Measurements from ENCODE around the gene METTL8. TPM values are rescaled to one million over a fixed set of nuclear protein-coding genes. Genes with fewer than 3 reads are reported as not detected.
"Not testable (repeated sequence)": the region's sequence is repeated elsewhere in the genome, so short reads cannot be mapped to it uniquely, and the experiment has no call there.

The METTL8 gene
- total RNA-seq, 2 donors from 2014 or later, result 11.0 to 23.1 TPM

DNA sequence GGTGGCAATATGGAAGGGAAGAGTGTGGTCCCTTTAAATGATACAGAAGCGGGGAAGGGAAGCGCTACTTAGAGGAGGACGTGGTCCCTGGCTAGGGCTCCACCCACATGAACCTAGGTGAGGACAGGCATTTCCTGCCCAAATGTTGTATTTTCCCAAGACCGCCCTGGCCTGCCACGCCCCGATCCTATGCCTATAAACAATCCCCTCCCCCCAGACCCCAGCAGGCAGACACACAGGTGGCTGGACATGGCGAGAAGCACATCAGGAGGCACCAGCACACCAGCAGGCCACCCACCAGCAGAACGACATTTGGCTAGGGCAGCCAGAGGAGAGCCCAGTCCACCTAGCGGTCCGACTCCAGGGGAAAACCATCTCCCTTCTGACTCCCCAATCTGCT lies 47.2 kb downstream of the METTL8 start:
- TF ChIP-seq, protein P1, sequence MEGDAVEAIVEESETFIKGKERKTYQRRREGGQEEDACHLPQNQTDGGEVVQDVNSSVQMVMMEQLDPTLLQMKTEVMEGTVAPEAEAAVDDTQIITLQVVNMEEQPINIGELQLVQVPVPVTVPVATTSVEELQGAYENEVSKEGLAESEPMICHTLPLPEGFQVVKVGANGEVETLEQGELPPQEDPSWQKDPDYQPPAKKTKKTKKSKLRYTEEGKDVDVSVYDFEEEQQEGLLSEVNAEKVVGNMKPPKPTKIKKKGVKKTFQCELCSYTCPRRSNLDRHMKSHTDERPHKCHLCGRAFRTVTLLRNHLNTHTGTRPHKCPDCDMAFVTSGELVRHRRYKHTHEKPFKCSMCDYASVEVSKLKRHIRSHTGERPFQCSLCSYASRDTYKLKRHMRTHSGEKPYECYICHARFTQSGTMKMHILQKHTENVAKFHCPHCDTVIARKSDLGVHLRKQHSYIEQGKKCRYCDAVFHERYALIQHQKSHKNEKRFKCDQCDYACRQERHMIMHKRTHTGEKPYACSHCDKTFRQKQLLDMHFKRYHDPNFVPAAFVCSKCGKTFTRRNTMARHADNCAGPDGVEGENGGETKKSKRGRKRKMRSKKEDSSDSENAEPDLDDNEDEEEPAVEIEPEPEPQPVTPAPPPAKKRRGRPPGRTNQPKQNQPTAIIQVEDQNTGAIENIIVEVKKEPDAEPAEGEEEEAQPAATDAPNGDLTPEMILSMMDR (IDR thresholded peaks at IDR 0.05), result no peak
- ATAC-seq (ENCODE audit: insufficient number of reproducible peaks, low FRiP score, low read depth) (no peak), DNase-seq (ENCODE audit: low spot score) (no peak)
- no peaks in the 10 kb centered on the region for H3K9me3 ChIP-seq
- no peaks in the 10 kb centered on the region for H3K27me3 ChIP-seq (replicated peaks; ENCODE audit: insufficient read depth)
- H3K27ac ChIP-seq, result no peak overlapping the region
- H3K36me3 ChIP-seq, result no peaks in the 10 kb centered on the region
- peaks cover 3 to 13% of the 10 kb centered on the region in 2 donors for H3K4me1 ChIP-seq (ENCODE audit: control insufficient read depth in 1 of 2, low read depth in 2 of 2)
- no peak overlapping the region for H3K4me3 ChIP-seq

DNA sequence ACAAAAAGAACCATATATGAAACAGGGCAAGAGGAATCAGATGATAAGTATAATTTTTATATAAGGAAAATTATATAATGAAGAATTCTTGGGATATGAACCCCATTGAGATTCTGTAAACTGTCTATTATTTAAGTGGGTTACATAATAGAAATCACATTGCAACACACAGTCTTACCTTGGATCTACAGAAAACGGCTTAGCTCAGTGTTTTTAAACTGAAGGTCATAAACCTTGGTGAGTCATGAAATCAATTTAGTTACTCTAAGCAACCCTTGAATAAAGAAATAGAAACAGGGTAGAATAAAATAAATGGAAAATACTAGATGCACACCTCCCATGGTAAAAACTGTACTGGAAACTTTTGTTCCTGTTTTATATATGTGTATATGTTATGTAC lies 50.7 kb downstream of the METTL8 start:
- no peak overlapping the region for H3K4me3 ChIP-seq
- H3K27me3 ChIP-seq (replicated peaks; ENCODE audit: insufficient read depth), result no peaks in the 10 kb centered on the region
- ATAC-seq (ENCODE audit: insufficient number of reproducible peaks, low FRiP score, low read depth) (no peak), DNase-seq (ENCODE audit: low spot score) (no peak)
- no peak overlapping the region for H3K27ac ChIP-seq
- no peaks in the 10 kb centered on the region for H3K36me3 ChIP-seq
- no peaks in the 10 kb centered on the region for H3K4me1 ChIP-seq (ENCODE audit: control insufficient read depth in 1 of 2, low read depth in 2 of 2)
- TF ChIP-seq, protein P1 (IDR thresholded peaks at IDR 0.05), result no peak
- H3K9me3 ChIP-seq, result peaks cover 9% of the 10 kb centered on the region

DNA sequence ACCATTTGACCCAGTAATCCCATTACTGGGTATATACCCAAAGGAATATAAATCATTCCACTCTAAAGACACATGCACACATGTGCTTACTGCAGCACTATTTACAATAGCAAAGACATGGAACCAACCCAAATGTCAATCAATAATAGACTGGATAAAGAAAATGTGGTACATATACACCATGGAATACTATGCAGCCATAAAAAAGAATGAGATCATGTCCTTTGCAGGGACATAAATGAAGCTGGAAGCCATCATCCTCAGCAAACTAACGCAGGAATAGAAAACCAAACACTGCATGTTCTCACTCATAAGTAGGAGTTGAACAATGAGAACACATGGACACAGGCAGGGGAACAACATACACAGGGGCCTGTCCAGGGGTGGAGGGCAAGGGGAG lies 51.6 kb downstream of the METTL8 start:
- not testable (repeated sequence) for H3K4me1 ChIP-seq (ENCODE audit: control insufficient read depth in 1 of 2, low read depth in 2 of 2); H3K9me3 ChIP-seq; H3K36me3 ChIP-seq; H3K27ac ChIP-seq; ATAC-seq (ENCODE audit: insufficient number of reproducible peaks, low FRiP score, low read depth); H3K4me3 ChIP-seq; DNase-seq (ENCODE audit: low spot score); H3K27me3 ChIP-seq (replicated peaks; ENCODE audit: insufficient read depth)

DNA sequence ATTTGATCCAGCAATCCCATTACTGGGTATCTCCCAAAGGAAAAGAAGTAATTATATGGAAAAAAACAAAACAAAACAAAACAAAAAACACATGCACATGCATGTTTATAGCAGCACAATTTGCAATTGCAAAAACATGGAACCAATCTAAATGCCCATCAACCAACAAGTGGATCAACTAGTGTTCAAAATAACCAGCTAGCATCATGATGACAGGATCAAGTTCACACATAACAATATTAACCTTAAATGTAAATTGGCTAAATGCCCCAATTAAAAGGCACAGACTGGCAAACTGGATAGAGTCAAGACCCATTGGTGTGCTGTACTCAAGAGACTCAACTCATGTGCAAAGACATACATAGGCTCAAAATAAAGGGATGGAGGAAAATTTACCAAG lies 55.9 kb downstream of the METTL8 start:
- not testable (repeated sequence) for H3K4me1 ChIP-seq (ENCODE audit: control insufficient read depth in 1 of 2, low read depth in 2 of 2); H3K36me3 ChIP-seq; DNase-seq (ENCODE audit: low spot score); H3K27me3 ChIP-seq (replicated peaks; ENCODE audit: insufficient read depth); H3K27ac ChIP-seq; H3K9me3 ChIP-seq; H3K4me3 ChIP-seq; ATAC-seq (ENCODE audit: insufficient number of reproducible peaks, low FRiP score, low read depth)

DNA sequence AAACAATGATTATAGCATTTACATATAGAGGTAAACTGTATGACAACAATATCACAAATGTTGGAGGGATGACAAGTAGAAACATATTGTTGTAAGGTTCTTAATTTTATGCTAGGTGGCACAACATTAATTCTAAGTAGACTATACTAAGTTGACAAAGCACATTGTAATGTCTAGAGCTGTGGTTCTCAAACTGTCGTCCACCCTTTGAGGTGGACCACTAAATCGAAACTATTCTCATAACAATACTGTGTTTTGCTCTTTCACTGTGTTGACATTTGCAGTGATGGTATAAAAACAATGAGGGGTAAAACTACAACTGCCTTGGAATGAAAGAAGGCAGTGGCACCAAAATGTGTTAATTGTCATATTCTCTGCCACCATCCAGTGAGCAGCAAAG lies 66.1 kb downstream of the METTL8 start:
- no peak overlapping the region for H3K4me3 ChIP-seq

DNA sequence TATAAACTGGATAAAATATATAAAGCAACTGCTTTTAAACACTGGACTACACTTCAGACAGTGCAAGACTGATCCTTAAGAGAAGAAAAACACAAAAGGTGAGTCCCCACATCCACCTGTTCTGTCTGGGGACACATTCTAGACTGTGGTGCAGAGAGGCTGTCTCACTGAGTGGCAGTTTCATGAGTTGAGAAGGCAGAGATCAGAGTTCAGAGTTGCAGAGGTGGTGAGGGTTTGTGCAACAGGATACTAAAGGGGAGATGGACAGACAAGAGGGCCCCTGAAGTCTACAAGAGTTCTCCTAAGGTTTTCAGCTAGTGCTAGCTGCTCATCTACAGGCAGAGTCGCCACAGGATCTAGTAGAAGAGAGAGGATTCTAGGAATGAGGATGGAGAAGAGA lies 68.0 kb downstream of the METTL8 start:
- Histone ChIP-seq H3K4me1 (ENCODE audit: control insufficient read depth in 1 of 2, low read depth in 2 of 2) (no peaks in the 10 kb centered on the region), H3K4me3 (no peak overlapping the region), H3K9me3 (peaks cover 8% of the 10 kb centered on the region), H3K27ac (no peak overlapping the region), H3K27me3 (replicated peaks; ENCODE audit: insufficient read depth) (no peaks in the 10 kb centered on the region), H3K36me3 (no peaks in the 10 kb centered on the region)
- TF ChIP-seq, protein P1 (IDR thresholded peaks at IDR 0.05), result no peak
- ATAC-seq (ENCODE audit: insufficient number of reproducible peaks, low FRiP score, low read depth), result no peak
- DNase-seq (ENCODE audit: low spot score), result no peak

More for the DNA sequence above, 66.1 kb downstream of the METTL8 start:
- H3K27me3 ChIP-seq (replicated peaks; ENCODE audit: insufficient read depth), result no peaks in the 10 kb centered on the region
- ATAC-seq (ENCODE audit: insufficient number of reproducible peaks, low FRiP score, low read depth) (no peak), DNase-seq (ENCODE audit: low spot score) (no peak)
- TF ChIP-seq, protein P1 (IDR thresholded peaks at IDR 0.05), result no peak
- no peak overlapping the region for H3K27ac ChIP-seq
- no peaks in the 10 kb centered on the region for H3K4me1 ChIP-seq (ENCODE audit: control insufficient read depth in 1 of 2, low read depth in 2 of 2)
- H3K36me3 ChIP-seq, result no peaks in the 10 kb centered on the region
- peaks cover 8% of the 10 kb centered on the region for H3K9me3 ChIP-seq
